ENCODE results near the gene ARID1B. TPM values are rescaled to one million over a fixed set of nuclear protein-coding genes. Genes with fewer than 3 reads are reported as not detected.

The ARID1B gene
- total and polyA plus RNA-seq, 10 of the 15 experiments (the other 5 are each of a cell fraction or from before 2014, with no cell fraction given) = 24.7 to 133 (median 54.6) TPM

DNA sequence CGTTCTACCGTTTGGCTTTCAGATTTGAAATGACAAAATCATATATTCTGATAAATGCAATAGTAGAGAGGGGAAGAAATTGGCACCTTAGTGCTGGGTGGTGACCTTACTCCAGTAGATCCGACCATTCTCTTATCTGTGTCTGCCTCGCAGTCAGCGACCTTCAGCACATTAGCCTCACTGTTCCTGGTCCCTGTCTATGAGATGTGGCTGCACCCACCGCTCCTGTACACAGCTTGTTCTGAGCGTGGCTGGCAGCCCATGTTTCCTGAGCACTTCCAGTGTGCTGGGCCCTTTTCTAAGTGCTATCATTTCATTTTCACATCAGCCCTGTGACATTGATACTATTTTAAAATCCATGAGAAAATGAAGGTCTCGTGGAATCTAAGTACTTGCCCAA is 408.0 kb downstream of the ARID1B start:
- no peak overlapping the region for H3K9ac ChIP-seq (ENCODE audit: control insufficient read depth, insufficient read depth, low read length)
- ChIA-PET CTCF (interaction anchor here (1.1 to 1.4 kb wide), 2 partner anchors 138 to 400 kb away, joined by 3 to 4 read pairs; no protein-coding TSS in a partner anchor), POLR2A (no interaction called here), SMC1A (ENCODE audit: uncharacterized antibody, unreplicated experiment) (interaction anchor here (1.1 kb wide), 1 partner anchor 149 kb away, joined by 3 read pairs; no protein-coding TSS in a partner anchor), RAD21 (ENCODE audit: unreplicated experiment) (no interaction called here)
- no peaks in the 10 kb centered on the region for H3K27me3 ChIP-seq (replicated peaks in 1 of 2; ENCODE audit: control insufficient read depth in 2 of 2, insufficient read depth in 2 of 2, low read length in 1 of 2)
- FAIRE-seq (no peak), ATAC-seq (no peak), DNase-seq (ENCODE audit: low read depth, low spot score) (no peak)
- no peak overlapping the region for H2AFZ ChIP-seq (ENCODE audit: control insufficient read depth, low read depth, low read length)
- H3K4me2 ChIP-seq (ENCODE audit: control insufficient read depth, insufficient read depth) = no peak overlapping the region
- H3K4me1 ChIP-seq (ENCODE audit: control insufficient read depth, insufficient read depth, low read length) = no peaks in the 10 kb centered on the region
- H3K9me3 ChIP-seq (replicated peaks; ENCODE audit: control insufficient read depth, insufficient read depth, low read length) = no peaks in the 10 kb centered on the region
- BruUV-seq (replicated peaks) = no TSS peak
- no peaks in the 10 kb centered on the region for H4K20me1 ChIP-seq (ENCODE audit: control insufficient read depth, insufficient read depth)
- H3K4me3 ChIP-seq = no peak overlapping the region
- intact Hi-C loops (cut with micrococcal nuclease; ENCODE audit: unreplicated experiment) = loop anchor here (5.0 to 10.0 kb wide), 2 partner anchors 150 to 623 kb away; no protein-coding TSS in a partner anchor
- 100% methylated on average over 8 of the region's 8 CpGs for WGBS (ENCODE audit: insufficient coverage, insufficient replicate concordance, low lambda C conversion rate, missing lambda C conversion rate)
- H3K27ac ChIP-seq (ENCODE audit: control insufficient read depth, insufficient read depth) = no peak overlapping the region
- in situ Hi-C loops (cut with MboI) = no loop called here
- H3K79me2 ChIP-seq (ENCODE audit: control insufficient read depth, insufficient read depth, low read length) = no peaks in the 10 kb centered on the region
- TF ChIP-seq, protein P1, sequence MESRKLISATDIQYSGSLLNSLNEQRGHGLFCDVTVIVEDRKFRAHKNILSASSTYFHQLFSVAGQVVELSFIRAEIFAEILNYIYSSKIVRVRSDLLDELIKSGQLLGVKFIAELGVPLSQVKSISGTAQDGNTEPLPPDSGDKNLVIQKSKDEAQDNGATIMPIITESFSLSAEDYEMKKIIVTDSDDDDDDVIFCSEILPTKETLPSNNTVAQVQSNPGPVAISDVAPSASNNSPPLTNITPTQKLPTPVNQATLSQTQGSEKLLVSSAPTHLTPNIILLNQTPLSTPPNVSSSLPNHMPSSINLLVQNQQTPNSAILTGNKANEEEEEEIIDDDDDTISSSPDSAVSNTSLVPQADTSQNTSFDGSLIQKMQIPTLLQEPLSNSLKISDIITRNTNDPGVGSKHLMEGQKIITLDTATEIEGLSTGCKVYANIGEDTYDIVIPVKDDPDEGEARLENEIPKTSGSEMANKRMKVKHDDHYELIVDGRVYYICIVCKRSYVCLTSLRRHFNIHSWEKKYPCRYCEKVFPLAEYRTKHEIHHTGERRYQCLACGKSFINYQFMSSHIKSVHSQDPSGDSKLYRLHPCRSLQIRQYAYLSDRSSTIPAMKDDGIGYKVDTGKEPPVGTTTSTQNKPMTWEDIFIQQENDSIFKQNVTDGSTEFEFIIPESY (IDR thresholded peaks at IDR 0.05) = no peak
- no peak for TF ChIP-seq YY1 (IDR thresholded peaks at IDR 0.05; ENCODE audit: low read depth, low read length)
- TF ChIP-seq, protein P2, sequence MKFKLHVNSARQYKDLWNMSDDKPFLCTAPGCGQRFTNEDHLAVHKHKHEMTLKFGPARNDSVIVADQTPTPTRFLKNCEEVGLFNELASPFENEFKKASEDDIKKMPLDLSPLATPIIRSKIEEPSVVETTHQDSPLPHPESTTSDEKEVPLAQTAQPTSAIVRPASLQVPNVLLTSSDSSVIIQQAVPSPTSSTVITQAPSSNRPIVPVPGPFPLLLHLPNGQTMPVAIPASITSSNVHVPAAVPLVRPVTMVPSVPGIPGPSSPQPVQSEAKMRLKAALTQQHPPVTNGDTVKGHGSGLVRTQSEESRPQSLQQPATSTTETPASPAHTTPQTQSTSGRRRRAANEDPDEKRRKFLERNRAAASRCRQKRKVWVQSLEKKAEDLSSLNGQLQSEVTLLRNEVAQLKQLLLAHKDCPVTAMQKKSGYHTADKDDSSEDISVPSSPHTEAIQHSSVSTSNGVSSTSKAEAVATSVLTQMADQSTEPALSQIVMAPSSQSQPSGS (IDR thresholded peaks at IDR 0.05; ENCODE audit: low read length) = no peak
- TF ChIP-seq MTA2 (IDR thresholded peaks at IDR 0.05; ENCODE audit: low read depth) = no peak
- no peak for TF ChIP-seq CBX5 (IDR thresholded peaks at IDR 0.05; ENCODE audit: low read depth)
- TF ChIP-seq CBFB (IDR thresholded peaks at IDR 0.05; ENCODE audit: low read depth) = no peak
- H3K36me3 ChIP-seq (ENCODE audit: control insufficient read depth in 2 of 2, insufficient read depth in 2 of 2, low read length in 1 of 2) = peaks cover 22 to 59% of the 10 kb centered on the region in 2 experiments

Measured in GM12878 (cell line).